LNCaP clone FGC (cell line): ENCODE measurements around the gene RTL10.

Experiments
- DNase-seq: peaks from one replicate; pipeline ENCODE4 v3.0.0-alpha.2; 2011; ENCODE audit warnings: low read depth
- H3K4me3 ChIP-seq: 2 replicates; pipeline ENCODE4 v1.5.1; 2011; ENCODE audit warnings: mild to moderate bottlenecking, low read depth, low read length, control low read depth
- TF ChIP-seq, protein P1 (sequence below): IDR thresholded peaks from 2 replicates; pipeline ENCODE4 v1.5.1; 2012; ENCODE audit warnings: mild to moderate bottlenecking; ENCODE audit not compliant: control insufficient read depth, insufficient read depth; ENCODE audit errors: extremely low read depth

RTL10 gene

DNA sequence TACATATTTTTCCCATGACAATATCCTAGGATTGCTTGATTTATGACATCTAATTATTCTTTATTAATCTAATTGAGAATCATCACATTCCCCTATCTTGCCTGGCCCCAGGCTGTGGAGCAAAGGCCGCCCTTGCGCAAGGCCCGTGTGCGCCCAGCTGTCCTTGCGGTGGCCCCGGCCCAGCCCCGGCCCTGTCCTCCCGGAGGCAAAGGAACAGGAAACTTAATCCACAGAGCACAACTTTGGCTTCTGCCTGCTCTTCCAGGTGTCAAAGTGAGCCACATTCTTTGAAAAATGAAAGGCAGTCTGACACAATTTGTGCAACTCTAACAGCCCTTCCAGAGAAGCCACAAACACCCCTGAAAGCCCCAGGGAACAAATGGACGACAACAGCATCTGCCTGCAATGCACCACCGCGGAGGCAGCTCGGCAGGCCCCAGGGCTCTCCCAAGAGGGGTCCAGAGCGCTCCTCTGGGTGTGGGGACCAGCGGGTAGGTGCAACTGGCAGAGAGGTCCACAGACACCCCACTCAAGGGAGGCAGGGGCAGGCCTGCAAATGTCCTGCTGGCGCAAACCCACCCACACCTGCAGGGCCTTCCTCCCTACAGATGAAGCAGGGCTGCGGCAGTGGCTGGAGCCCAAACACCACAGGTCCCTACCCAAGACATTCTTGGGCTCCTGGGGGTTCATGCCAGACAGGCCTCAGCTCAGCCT, 30.3 kb downstream of the RTL10 start:
- no peak for DNase-seq
- TF ChIP-seq, protein P1, sequence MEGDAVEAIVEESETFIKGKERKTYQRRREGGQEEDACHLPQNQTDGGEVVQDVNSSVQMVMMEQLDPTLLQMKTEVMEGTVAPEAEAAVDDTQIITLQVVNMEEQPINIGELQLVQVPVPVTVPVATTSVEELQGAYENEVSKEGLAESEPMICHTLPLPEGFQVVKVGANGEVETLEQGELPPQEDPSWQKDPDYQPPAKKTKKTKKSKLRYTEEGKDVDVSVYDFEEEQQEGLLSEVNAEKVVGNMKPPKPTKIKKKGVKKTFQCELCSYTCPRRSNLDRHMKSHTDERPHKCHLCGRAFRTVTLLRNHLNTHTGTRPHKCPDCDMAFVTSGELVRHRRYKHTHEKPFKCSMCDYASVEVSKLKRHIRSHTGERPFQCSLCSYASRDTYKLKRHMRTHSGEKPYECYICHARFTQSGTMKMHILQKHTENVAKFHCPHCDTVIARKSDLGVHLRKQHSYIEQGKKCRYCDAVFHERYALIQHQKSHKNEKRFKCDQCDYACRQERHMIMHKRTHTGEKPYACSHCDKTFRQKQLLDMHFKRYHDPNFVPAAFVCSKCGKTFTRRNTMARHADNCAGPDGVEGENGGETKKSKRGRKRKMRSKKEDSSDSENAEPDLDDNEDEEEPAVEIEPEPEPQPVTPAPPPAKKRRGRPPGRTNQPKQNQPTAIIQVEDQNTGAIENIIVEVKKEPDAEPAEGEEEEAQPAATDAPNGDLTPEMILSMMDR: no peak
- H3K4me3 ChIP-seq: no peak overlapping the region

DNA sequence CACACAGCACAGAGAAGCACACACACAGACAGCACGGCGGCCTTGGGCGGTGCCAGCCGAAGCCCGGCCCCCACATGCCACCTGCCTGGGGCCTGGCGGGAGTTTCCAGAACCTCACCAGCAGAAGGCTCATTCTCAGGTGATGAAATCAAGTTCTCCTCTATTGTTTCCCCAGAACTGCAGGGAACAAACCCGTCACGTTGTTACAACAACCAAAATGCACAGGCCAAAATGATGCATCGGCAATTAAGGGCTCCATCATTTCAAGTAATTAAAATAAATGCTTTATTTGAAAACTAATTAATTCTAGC, 30.8 kb downstream of the RTL10 start:
- TF ChIP-seq, protein P1: no peak
- H3K4me3 ChIP-seq: no peak overlapping the region
- no peak for DNase-seq

DNA sequence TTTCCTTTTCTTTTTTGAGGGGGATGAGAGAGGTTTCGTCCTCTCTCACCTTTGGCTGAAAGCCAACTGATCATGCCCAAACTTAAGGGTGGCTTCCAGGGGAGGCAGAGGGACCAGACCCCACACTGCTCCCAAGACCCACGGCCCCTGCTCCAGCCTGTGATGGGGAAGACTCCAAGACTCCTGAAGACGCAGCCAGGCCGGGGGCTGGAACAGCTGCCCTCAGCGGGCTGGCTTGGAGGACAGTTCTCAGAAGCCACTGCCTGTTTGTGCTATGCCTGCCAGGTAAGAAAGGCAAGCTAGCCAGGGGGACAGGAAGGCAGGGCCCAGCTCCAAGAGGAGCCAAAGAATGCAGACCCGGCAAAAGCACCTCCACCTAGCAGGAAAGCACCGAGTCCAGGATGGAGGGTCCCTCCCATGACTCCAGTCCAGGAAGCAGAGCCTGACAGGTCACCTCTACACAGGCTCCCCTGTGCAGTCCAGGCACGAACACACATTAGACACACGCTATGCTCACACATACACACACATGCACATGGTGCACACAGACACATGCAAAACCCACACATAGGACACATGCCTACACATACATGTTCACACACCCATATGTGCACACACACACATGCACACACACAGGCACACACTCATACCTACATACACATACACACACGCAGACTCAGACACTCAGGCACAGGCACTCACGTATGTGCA, 31.3 kb downstream of the RTL10 start:
- H3K4me3 ChIP-seq: no peak overlapping the region
- TF ChIP-seq, protein P1: no peak
- DNase-seq: no peak

DNA sequence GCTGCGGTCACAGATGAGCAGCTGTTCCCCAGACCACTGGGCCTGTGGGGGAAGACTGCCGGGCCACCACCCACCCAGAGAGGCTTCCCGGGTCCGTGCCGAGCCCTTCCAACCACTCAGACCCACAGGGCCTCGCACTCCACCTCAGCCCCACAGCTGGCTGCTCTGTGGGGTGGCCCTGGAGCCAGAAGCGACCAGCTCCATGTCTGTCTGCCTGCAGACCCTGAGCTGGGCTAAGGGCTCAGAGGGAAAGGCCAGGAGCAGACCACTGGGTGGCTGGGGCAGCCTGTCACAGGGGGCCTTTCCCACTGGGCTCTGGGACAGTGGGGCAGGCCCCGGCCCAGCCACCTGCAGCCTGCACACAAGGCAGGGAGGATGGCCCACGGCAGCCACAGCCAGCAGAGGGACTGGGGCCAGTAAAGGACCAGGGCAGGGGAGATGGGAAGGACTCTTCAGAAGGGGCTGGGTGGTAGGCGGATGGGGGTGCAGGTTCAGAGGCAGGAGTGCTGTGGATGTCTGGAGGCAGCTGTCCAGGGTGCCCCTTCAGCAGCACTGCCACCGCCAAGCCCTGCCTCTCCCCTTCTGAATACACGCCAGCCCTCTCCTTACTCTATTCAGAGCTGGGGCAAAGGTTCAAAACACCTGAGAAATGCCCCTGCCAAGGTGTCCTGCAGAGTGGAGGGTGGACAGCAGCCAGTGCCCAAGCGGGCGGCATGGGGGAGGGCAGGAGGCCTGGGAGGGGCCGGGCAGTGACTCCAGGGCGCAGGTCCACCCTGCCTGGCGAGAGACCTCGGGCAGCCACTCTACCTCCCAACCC, 32.2 kb downstream of the RTL10 start:
- DNase-seq: no peak
- no peak overlapping the region for H3K4me3 ChIP-seq
- TF ChIP-seq, protein P1: no peak

DNA sequence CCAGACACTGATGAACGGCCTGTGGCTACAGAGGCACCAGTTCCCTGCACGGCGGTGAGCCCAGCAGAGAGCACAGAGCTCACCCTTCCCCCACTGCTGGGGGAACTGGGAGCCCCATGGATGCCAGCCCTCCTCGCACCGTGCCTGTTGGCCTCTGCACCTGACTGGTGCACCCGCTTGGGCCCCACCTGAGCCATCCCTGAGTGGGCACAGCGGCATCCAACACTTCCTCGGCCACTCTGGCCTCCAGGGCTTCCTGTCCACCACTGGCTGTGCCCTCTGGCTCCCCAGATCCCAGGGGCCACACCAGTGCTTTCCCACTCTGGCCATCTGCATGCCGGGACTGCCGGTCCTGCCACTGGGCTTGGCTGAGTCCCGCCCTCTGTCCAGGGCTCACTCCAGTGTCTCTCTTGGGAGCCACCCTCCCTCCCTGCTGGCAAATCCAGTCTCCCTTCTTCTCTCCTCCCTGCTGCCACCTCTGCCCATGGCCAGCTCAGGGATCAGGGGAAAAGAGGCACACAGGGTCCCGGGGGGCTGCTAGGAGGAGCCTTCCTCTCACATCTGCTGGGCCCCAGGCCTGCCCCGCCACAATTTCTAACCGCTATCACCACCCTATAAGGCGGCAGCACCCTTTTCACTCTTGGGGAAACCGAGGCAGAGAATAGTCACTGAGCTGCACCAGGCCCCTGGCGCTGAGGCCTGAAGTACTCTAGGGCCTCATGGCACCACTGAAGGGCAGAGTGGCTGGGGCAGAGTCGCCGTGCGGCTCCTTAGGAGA, 33.0 kb downstream of the RTL10 start:
- no peak overlapping the region for H3K4me3 ChIP-seq
- TF ChIP-seq, protein P1: no peak
- no peak for DNase-seq

DNA sequence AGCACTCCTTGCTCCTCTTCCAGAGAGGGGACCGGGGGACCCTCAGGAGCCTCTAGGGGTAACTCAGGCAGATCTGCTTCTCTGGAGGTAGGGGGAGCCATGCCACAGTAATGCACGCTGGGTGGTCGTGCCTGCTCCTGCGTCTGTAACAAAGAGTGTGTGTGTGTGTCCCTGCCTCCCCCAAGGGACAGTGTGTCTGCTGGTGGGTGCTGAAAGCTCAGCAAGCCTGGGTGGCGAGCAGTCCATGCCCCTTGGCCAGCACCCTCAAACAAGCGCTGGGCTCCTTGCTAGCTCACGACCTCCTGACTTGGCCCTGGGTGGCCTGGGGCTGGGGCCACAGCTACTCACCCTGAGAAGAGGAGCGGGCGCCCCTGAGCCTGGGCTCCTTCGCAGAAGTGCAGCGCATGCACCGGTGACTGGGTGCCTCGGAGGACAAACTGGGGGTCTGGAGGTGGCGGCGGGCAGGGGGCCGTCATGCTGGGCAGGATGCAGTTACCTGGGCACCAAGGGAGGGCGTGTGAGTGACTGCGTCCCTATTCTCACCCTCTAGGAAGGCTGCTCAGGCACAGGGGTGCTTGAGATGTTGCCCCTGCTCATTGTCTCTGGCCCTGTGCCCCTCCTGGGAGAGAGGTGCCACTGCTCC, 33.7 kb downstream of the RTL10 start:
- DNase-seq: no peak
- TF ChIP-seq, protein P1: no peak
- H3K4me3 ChIP-seq: no peak overlapping the region
